ENCODE measurements around the gene STMN1.

- TF ChIP-seq CTCF (conservative IDR thresholded peaks at IDR 0.05; ENCODE audit: low read depth in 2 of 2) (no peak), JUNB (IDR thresholded peaks at IDR 0.05; ENCODE audit: unreplicated experiment) (no peak), NANOG (IDR thresholded peaks at IDR 0.05; ENCODE audit: borderline replicate concordance) (no peak)
Measured at GRCh38 chr1:25881266-25881665, 25.0 kb downstream of the STMN1 start.

Data from GM23338 (cell line).